GM12801 (cell line): Measurements from ENCODE around the gene UNC93B1.

Experiments used
- CTCF ChIP-seq: IDR thresholded peaks from one replicate; pipeline ENCODE4 v1.5.1; 2011; ENCODE audit warnings: control low read depth; ENCODE audit not compliant: insufficient read length; ENCODE audit errors: extremely low read depth

UNC93B1 gene

GRCh38 chr11:68024508-68024907 is 20.6 kb upstream of the UNC93B1 start:
- TF ChIP-seq CTCF: no peak

DNA sequence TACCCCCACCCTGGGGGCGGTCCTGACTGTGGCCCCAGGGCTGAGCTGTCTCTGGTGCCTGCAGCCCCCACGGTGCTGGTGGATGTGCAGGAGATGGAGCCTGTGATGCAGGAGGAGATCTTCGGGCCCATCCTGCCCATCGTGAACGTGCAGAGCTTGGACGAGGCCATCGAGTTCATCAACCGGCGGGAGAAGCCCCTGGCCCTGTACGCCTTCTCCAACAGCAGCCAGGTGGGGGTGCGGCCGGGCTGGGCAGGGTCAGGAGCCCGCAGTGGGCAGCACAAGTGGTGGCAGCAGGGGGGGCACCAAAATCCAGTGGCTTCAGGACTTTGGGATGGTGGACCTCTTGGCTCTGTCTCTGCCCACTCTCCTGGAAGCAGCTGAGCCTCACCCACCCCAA is 18.6 kb upstream of the UNC93B1 start:
- no peak for TF ChIP-seq CTCF

DNA sequence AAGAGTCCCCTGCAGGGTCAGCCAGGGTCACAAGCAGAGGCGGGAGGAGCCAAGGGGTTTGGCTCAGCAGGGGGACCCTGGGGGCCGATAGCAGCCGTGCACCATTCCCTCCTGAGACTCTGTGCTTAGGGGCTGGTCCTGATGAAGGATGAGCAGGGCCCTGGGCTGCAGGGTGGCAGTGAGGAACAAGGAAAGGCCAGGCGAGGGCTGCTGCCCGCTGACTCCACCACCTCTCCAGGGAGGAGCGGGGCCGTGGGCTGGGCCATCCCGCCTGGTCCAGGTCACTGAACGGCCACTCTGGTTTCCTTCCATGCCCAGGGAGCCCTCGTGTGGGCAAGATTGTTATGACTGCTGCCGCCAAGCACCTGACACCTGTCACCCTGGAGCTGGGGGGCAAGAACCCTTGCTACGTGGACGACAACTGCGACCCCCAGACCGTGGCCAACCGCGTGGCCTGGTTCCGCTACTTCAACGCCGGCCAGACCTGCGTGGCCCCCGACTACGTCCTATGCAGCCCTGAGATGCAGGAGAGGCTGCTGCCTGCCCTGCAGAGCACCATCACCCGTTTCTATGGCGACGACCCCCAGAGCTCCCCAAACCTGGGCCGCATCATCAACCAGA is 17.4 kb upstream of the UNC93B1 start:
- no peak for TF ChIP-seq CTCF

DNA sequence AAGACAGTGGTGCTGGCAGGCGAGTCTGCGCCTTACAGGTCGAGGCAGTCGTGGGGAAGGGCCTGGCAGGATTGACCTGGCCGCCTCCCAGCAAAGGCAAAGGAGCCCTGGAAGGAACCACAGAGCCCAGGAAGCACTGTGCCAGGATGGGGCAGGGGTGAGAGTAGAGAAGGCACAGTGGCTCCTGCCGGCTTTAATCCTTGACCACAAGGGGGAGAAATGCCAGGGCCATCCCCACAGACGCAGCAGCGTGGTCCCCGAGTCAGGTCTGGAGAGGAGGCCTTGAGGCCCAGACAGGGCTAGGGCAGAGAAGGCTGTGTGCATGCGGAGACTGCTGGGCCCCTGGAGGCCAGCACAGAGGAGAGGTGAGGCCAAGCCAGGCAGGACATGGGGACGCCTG is 16.7 kb upstream of the UNC93B1 start:
- no peak for TF ChIP-seq CTCF

DNA sequence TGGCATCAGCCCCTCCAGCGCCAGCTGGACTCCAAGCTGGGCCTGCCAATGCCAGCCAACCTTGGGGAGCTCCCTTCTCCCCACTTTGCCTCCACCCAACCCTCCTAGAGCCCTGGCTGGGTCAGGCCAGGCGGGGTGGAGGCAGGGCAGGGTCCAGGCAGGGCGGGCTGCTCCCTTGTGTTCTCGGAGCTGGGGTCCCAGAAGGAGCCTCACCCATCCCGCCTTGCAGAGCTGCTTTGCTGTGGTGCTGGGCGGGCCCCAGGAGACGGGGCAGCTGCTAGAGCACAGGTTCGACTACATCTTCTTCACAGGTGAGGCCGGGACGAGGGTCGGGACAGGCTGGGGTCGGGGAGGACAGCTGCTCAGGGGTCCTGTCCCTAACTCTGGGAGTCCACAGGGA is 15.6 kb upstream of the UNC93B1 start:
- TF ChIP-seq CTCF: no peak

- no peak for TF ChIP-seq CTCF
Measured at GRCh38 chr11:68018730-68019190, 14.9 kb upstream of the UNC93B1 start.

- TF ChIP-seq CTCF: no peak
Measured at GRCh38 chr11:68017980-68018729, 14.3 kb upstream of the UNC93B1 start.
